ENCODE results near the gene ARHGAP12.

- TF ChIP-seq EZH2 (IDR thresholded peaks at IDR 0.05; ENCODE audit: borderline replicate concordance, low read length): no peak
- no peak for TF ChIP-seq CTCF (conservative IDR thresholded peaks at IDR 0.05 in 1 of 2, IDR thresholded peaks at IDR 0.05 in 1 of 2; ENCODE audit: extremely low read depth in 1 of 2, insufficient read depth in 1 of 2, low read depth in 1 of 2, low read length in 2 of 2)
Observed at GRCh38 chr10:31757386-31757791, 171.2 kb downstream of the ARHGAP12 start.

Data from mammary epithelial cell (primary cell).